Panc1 (cell line): ENCODE measurements around the gene LRRFIP2.

ENCODE experiments used
- POLR2AphosphoS5 ChIP-seq: IDR thresholded peaks from 2 replicates; pipeline ENCODE4 v1.6.1; 2012; ENCODE audit warnings: mild to moderate bottlenecking, low read depth, low read length, moderate library complexity
- SIN3A ChIP-seq: IDR thresholded peaks from 2 replicates; pipeline ENCODE4 v1.6.1; 2012; ENCODE audit warnings: low read depth, mild to moderate bottlenecking, low read length, moderate library complexity, borderline replicate concordance; ENCODE audit not compliant: insufficient read depth
- TF ChIP-seq, protein P1 (sequence below): fragments of 450-650 bp; IDR thresholded peaks from 2 replicates; pipeline ENCODE4 v1.5.1; 2017; ENCODE audit warnings: mild to moderate bottlenecking

DNA sequence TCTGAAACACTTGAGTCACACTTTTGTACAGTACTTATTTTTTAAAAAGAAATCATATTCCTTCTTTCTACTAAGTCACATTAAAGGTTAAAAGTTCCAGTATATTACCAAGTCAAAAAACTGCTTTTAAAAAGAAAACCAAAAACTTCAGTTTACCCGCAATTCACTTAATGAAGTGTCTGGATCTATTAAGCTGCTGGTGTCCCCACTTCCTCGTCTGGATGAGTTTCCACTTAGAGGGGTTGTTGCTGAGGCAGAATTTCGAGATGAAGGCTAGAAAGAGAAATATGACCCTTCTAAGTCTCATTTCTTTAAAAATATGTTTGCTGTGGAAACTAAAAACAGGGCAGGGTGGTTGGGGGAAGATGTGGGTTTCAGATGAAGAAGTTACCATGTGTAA is 79.7 kb downstream of the LRRFIP2 start:
- no peak for TF ChIP-seq SIN3A
- no peak for TF ChIP-seq POLR2AphosphoS5
- TF ChIP-seq, protein P1, sequence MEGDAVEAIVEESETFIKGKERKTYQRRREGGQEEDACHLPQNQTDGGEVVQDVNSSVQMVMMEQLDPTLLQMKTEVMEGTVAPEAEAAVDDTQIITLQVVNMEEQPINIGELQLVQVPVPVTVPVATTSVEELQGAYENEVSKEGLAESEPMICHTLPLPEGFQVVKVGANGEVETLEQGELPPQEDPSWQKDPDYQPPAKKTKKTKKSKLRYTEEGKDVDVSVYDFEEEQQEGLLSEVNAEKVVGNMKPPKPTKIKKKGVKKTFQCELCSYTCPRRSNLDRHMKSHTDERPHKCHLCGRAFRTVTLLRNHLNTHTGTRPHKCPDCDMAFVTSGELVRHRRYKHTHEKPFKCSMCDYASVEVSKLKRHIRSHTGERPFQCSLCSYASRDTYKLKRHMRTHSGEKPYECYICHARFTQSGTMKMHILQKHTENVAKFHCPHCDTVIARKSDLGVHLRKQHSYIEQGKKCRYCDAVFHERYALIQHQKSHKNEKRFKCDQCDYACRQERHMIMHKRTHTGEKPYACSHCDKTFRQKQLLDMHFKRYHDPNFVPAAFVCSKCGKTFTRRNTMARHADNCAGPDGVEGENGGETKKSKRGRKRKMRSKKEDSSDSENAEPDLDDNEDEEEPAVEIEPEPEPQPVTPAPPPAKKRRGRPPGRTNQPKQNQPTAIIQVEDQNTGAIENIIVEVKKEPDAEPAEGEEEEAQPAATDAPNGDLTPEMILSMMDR: no peak
